HUES64 (cell line): ENCODE data around the gene SNX9.
"Not testable (repeated sequence)": the region's sequence is repeated elsewhere in the genome, so short reads cannot be mapped to it uniquely, and the experiment has no call there.

Source experiments
- H3K27ac ChIP-seq: 2 replicates; pipeline ENCODE4 v1.7.0; 2013; ENCODE audit warnings: low read depth, low read length, inconsistent platforms
- H3K27me3 ChIP-seq: 2 replicates; pipeline ENCODE4 v1.6.1; 2013; ENCODE audit warnings: mild to moderate bottlenecking, low read length; ENCODE audit not compliant: insufficient read depth
- H3K36me3 ChIP-seq: 2 replicates; pipeline ENCODE4 v1.6.1; 2013; ENCODE audit warnings: mild to moderate bottlenecking, low read length; ENCODE audit not compliant: insufficient read depth
- H3K4me1 ChIP-seq: 2 replicates; pipeline ENCODE4 v1.6.1; 2013; ENCODE audit warnings: mild to moderate bottlenecking, low read length, moderate library complexity; ENCODE audit not compliant: insufficient read depth
- H3K4me3 ChIP-seq: 2 replicates; pipeline ENCODE4 v1.5.1; 2013; ENCODE audit warnings: mild to moderate bottlenecking, low read length, moderate library complexity
- H3K9ac ChIP-seq: 2 replicates; pipeline ENCODE4 v1.6.1; 2013; ENCODE audit warnings: mild to moderate bottlenecking, low read depth, low read length
- H3K9me3 ChIP-seq: 2 replicates; pipeline ENCODE4 v1.6.1; 2013; ENCODE audit warnings: low read depth, low read length; ENCODE audit not compliant: insufficient read depth
- WGBS: fragments of 150-250, 120-280 bp; methylation state at CpG from one replicate; pipeline ENCODE4 v1.1.7; 2013; ENCODE audit warnings: missing lambda C conversion rate; 5-methylcytosine and 5-hydroxymethylcytosine counted together

SNX9 gene

GRCh38 chr6:157834549-157834948 is 11.5 kb downstream of the SNX9 start:
- Histone ChIP-seq H3K4me3 (no peak overlapping the region), H3K9me3 (no peaks in the 10 kb centered on the region), H3K36me3 (no peaks in the 10 kb centered on the region), H3K27me3 (no peaks in the 10 kb centered on the region), H3K27ac (no peak overlapping the region), H3K4me1 (peaks cover 68% of the 10 kb centered on the region), H3K9ac (no peak overlapping the region)
- WGBS, result 92% methylated on average over 5 of the region's 6 CpGs

- WGBS, result 87% methylated on average over 5 of the region's 5 CpGs
- Histone ChIP-seq H3K27ac (0 out of 2 replicates have a peak overlapping the region, but pooled peaks have one; percentile 3), H3K9me3 (no peaks in the 10 kb centered on the region), H3K4me3 (no peak overlapping the region), H3K27me3 (no peaks in the 10 kb centered on the region), H3K36me3 (no peaks in the 10 kb centered on the region), H3K9ac (no peak overlapping the region), H3K4me1 (peaks cover 50% of the 10 kb centered on the region)
These were observed 15.8 kb downstream of the SNX9 start for GRCh38 chr6:157838718-157839430.

GRCh38 chr6:157839606-157840005 is 16.6 kb downstream of the SNX9 start:
- H3K9me3 ChIP-seq, result no peaks in the 10 kb centered on the region
- H3K9ac ChIP-seq, result no peak overlapping the region
- 94% methylated on average over 4 of the region's 5 CpGs for WGBS
- H3K27ac ChIP-seq, result no peak overlapping the region
- H3K4me1 ChIP-seq, result peaks cover 45% of the 10 kb centered on the region
- H3K36me3 ChIP-seq, result no peaks in the 10 kb centered on the region
- no peak overlapping the region for H3K4me3 ChIP-seq
- H3K27me3 ChIP-seq, result no peaks in the 10 kb centered on the region

- no peaks in the 10 kb centered on the region for H3K36me3 ChIP-seq
- H3K27ac ChIP-seq, result 0 out of 2 replicates have a peak overlapping the region, but pooled peaks have one; percentile 10
- peaks cover 51% of the 10 kb centered on the region for H3K4me1 ChIP-seq
- H3K27me3 ChIP-seq, result no peaks in the 10 kb centered on the region
- H3K9me3 ChIP-seq, result no peaks in the 10 kb centered on the region
- WGBS, result 57% methylated on average over 2 of the region's 2 CpGs
- no peak overlapping the region for H3K9ac ChIP-seq
- no peak overlapping the region for H3K4me3 ChIP-seq
These were observed 17.2 kb downstream of the SNX9 start for GRCh38 chr6:157840261-157840660.

- 86% methylated on average over 6 of the region's 6 CpGs for WGBS
- H3K4me1 ChIP-seq, result peaks cover 56% of the 10 kb centered on the region
- peak overlapping the region; percentile 10; the same call in 1 of the 2 replicates for H3K27ac ChIP-seq
- H3K9me3 ChIP-seq, result no peaks in the 10 kb centered on the region
- H3K27me3 ChIP-seq, result no peaks in the 10 kb centered on the region
- H3K4me3 ChIP-seq, result no peak overlapping the region
- H3K9ac ChIP-seq, result no peak overlapping the region
- H3K36me3 ChIP-seq, result no peaks in the 10 kb centered on the region
These were observed 17.7 kb downstream of the SNX9 start for GRCh38 chr6:157840776-157841175.

GRCh38 chr6:157841211-157841840 is 18.3 kb downstream of the SNX9 start:
- no peak overlapping the region for H3K9ac ChIP-seq
- H3K4me1 ChIP-seq, result peaks cover 59% of the 10 kb centered on the region
- no peak overlapping the region for H3K4me3 ChIP-seq
- no peaks in the 10 kb centered on the region for H3K36me3 ChIP-seq
- WGBS, result 84% methylated on average over 2 of the region's 2 CpGs
- no peak overlapping the region; the same call in 1 of the 2 replicates for H3K27ac ChIP-seq
- H3K9me3 ChIP-seq, result no peaks in the 10 kb centered on the region
- no peaks in the 10 kb centered on the region for H3K27me3 ChIP-seq

- no peak overlapping the region for H3K9ac ChIP-seq
- H3K4me1 ChIP-seq, result peaks cover 59% of the 10 kb centered on the region
- no peaks in the 10 kb centered on the region for H3K36me3 ChIP-seq
- WGBS, result 92% methylated on average over 4 of the region's 4 CpGs
- no peaks in the 10 kb centered on the region for H3K9me3 ChIP-seq
- no peak overlapping the region for H3K27ac ChIP-seq
- no peak overlapping the region for H3K4me3 ChIP-seq
- H3K27me3 ChIP-seq, result no peaks in the 10 kb centered on the region
These were observed 19.2 kb downstream of the SNX9 start for GRCh38 chr6:157842212-157842611.

- not testable (repeated sequence) for H3K9ac ChIP-seq, H3K4me3 ChIP-seq, H3K27me3 ChIP-seq, H3K9me3 ChIP-seq, H3K36me3 ChIP-seq, H3K27ac ChIP-seq
- WGBS, result 96% methylated on average over 2 of the region's 3 CpGs
- H3K4me1 ChIP-seq, result peaks cover 54% of the 10 kb centered on the region
These were observed 21.1 kb downstream of the SNX9 start for GRCh38 chr6:157844196-157844595.

GRCh38 chr6:157845493-157846259 is 22.6 kb downstream of the SNX9 start:
- peaks cover 54% of the 10 kb centered on the region for H3K4me1 ChIP-seq
- H3K9ac ChIP-seq, result no peak overlapping the region

GRCh38 chr6:157847846-157848245 is 24.8 kb downstream of the SNX9 start:
- no peaks in the 10 kb centered on the region for H3K36me3 ChIP-seq
- no peak overlapping the region for H3K27ac ChIP-seq
- 93% methylated on average over 2 of the region's 2 CpGs for whole genome bisulfite sequencing

More at GRCh38 chr6:157845493-157846259, 22.6 kb downstream of the SNX9 start:
- Histone ChIP-seq H3K4me3 (no peak overlapping the region), H3K36me3 (no peaks in the 10 kb centered on the region), H3K27ac (no peak overlapping the region), H3K27me3 (no peaks in the 10 kb centered on the region), H3K9me3 (no peaks in the 10 kb centered on the region)
- WGBS, result 84% methylated on average over 6 of the region's 6 CpGs

GRCh38 chr6:157848693-157849092 is 25.6 kb downstream of the SNX9 start:
- no peaks in the 10 kb centered on the region for H3K36me3 ChIP-seq
- H3K27ac ChIP-seq, result no peak overlapping the region
- H3K9ac ChIP-seq, result no peak overlapping the region
- WGBS, result 94% methylated on average over 8 of the region's 8 CpGs
- peaks cover 36% of the 10 kb centered on the region for H3K4me1 ChIP-seq
- peaks cover 4% of the 10 kb centered on the region; the same call in 1 of the 2 replicates for H3K9me3 ChIP-seq
- H3K27me3 ChIP-seq, result no peaks in the 10 kb centered on the region
- no peak overlapping the region for H3K4me3 ChIP-seq

More at GRCh38 chr6:157847846-157848245, 24.8 kb downstream of the SNX9 start:
- H3K4me3 ChIP-seq, result no peak overlapping the region
- H3K27me3 ChIP-seq, result no peaks in the 10 kb centered on the region
- no peak overlapping the region for H3K9ac ChIP-seq
- H3K4me1 ChIP-seq, result peaks cover 44% of the 10 kb centered on the region
- 0 out of 2 replicates have a peak, but pooled peaks cover under 1% of the 10 kb centered on the region for H3K9me3 ChIP-seq
